SW 1271 (cell line): ENCODE data around the gene SDCCAG8.

Source experiments
- DNase-seq, 2 experiments: peaks; one replicate each; lab custom pipeline; 2025; lab: John Stamatoyannopoulos, UW

Gene SDCCAG8

GRCh38 chr1:243455760-243456651 is 200.2 kb downstream of the SDCCAG8 start:
- DNase-seq, result no peak

- no peak for DNase-seq
Observed at GRCh38 chr1:243457363-243457982, 201.6 kb downstream of the SDCCAG8 start.

- no peak for DNase-seq
Observed at GRCh38 chr1:243459059-243459458, 203.2 kb downstream of the SDCCAG8 start.

GRCh38 chr1:243461700-243462099 is 205.9 kb downstream of the SDCCAG8 start:
- no peak for DNase-seq

- no peak for DNase-seq
Observed at GRCh38 chr1:243462929-243463697, 207.3 kb downstream of the SDCCAG8 start.

- DNase-seq, result no peak
Observed at GRCh38 chr1:243465081-243465480, 209.2 kb downstream of the SDCCAG8 start.

GRCh38 chr1:243465738-243466137 is 209.9 kb downstream of the SDCCAG8 start:
- no peak for DNase-seq

- no peak for DNase-seq
Observed at GRCh38 chr1:243469497-243469896, 213.7 kb downstream of the SDCCAG8 start.

GRCh38 chr1:243470502-243470901 is 214.7 kb downstream of the SDCCAG8 start:
- DNase-seq, result no peak

GRCh38 chr1:243471026-243471685 is 215.3 kb downstream of the SDCCAG8 start:
- DNase-seq, result no peak

- no peak for DNase-seq
Observed at GRCh38 chr1:243471754-243472745, 216.2 kb downstream of the SDCCAG8 start.

GRCh38 chr1:243473227-243474135 is 217.6 kb downstream of the SDCCAG8 start:
- DNase-seq, result no peak

GRCh38 chr1:243474136-243474881 is 218.5 kb downstream of the SDCCAG8 start:
- DNase-seq, result no peak

GRCh38 chr1:243474906-243475305 is 219.1 kb downstream of the SDCCAG8 start:
- no peak for DNase-seq

- no peak for DNase-seq
Observed at GRCh38 chr1:243475966-243476365, 220.1 kb downstream of the SDCCAG8 start.

GRCh38 chr1:243477731-243478290 is 222.0 kb downstream of the SDCCAG8 start:
- no peak for DNase-seq

- DNase-seq, result no peak
Observed at GRCh38 chr1:243481101-243481500, 225.3 kb downstream of the SDCCAG8 start.

GRCh38 chr1:243482141-243483022 is 226.5 kb downstream of the SDCCAG8 start:
- no peak for DNase-seq
